WTC11 (cell line): ENCODE data around the gene GPC6. TPM values are rescaled to one million over a fixed set of nuclear protein-coding genes. Genes with fewer than 3 reads are reported as not detected.

Experiments used
- ATAC-seq: fragments of 200-7000 bp; cut with Tn5 transposase; 2 replicates; pipeline ENCODE4 v1.10.0; 2021; ENCODE audit warnings: mild to moderate bottlenecking, moderate library complexity
- CTCF ChIA-PET: fragments of 300-600 bp; sonication (Branson Sonifier 250); formaldehyde crosslinking; loops from one replicate; lab custom pipeline; 2021; ENCODE audit warnings: antibody characterized with exemption; lab: Charles Lee
- POLR2A ChIA-PET: fragments of 350-600 bp; sonication (Branson Sonifier 250); formaldehyde crosslinking; loops from one replicate; lab custom pipeline; 2021; ENCODE audit warnings: antibody characterized with exemption; lab: Charles Lee
- DNase-seq: peaks from one replicate; pipeline ENCODE4 v3.0.0; 2021; ENCODE audit warnings: low spot score
- H3K27ac Mint-ChIP-seq: 2 replicates; pipeline ENCODE4 v1.8.0; 2021; ENCODE audit warnings: mixed read lengths
- H3K27me3 Mint-ChIP-seq: 2 replicates; pipeline ENCODE4 v1.8.0; 2021; ENCODE audit warnings: low read depth, mild to moderate bottlenecking, moderate library complexity, mixed read lengths
- H3K36me3 Mint-ChIP-seq: 2 replicates; pipeline ENCODE4 v1.8.0; 2021; ENCODE audit warnings: mixed read lengths
- H3K4me1 Mint-ChIP-seq: 2 replicates; pipeline ENCODE4 v1.8.0; 2022; ENCODE audit warnings: mixed read lengths
- H3K4me3 Mint-ChIP-seq: 2 replicates; pipeline ENCODE4 v1.8.0; 2021; ENCODE audit warnings: mild to moderate bottlenecking, moderate library complexity, mixed read lengths
- H3K9me3 Mint-ChIP-seq: 2 replicates; pipeline ENCODE4 v1.8.0; 2021; ENCODE audit warnings: mixed read lengths
- ATF1 ChIP-seq: sonication (generic); formaldehyde crosslinking; IDR thresholded peaks from 2 replicates; pipeline ENCODE4 v1.8.1; 2023; ENCODE audit warnings: mild to moderate bottlenecking, moderate library complexity, missing genetic modification reagents
- CBFB ChIP-seq: sonication (generic); formaldehyde crosslinking; IDR thresholded peaks from 2 replicates; pipeline ENCODE4 v1.8.1; 2022; ENCODE audit warnings: mild to moderate bottlenecking, low read depth, missing genetic modification reagents
- CREM ChIP-seq: sonication (generic); formaldehyde crosslinking; IDR thresholded peaks from 2 replicates; pipeline ENCODE4 v1.8.1; 2022; ENCODE audit warnings: mild to moderate bottlenecking, missing genetic modification reagents, moderate library complexity
- ELF4 ChIP-seq: sonication (generic); formaldehyde crosslinking; IDR thresholded peaks from 2 replicates; pipeline ENCODE4 v1.8.1; 2022; ENCODE audit warnings: low read depth, mild to moderate bottlenecking, moderate library complexity, missing genetic modification reagents
- GRHL2 ChIP-seq: fragments of 250-450 bp; sonication (Bioruptor Pico); IDR thresholded peaks from 2 replicates; pipeline ENCODE4 v1.8.0; 2022; ENCODE audit warnings: mild to moderate bottlenecking, moderate library complexity; ENCODE audit not compliant: insufficient replicate concordance, severe bottlenecking
- NR1H2 ChIP-seq: sonication (generic); formaldehyde crosslinking; IDR thresholded peaks from 2 replicates; pipeline ENCODE4 v1.9.0; 2021; ENCODE audit warnings: mild to moderate bottlenecking, moderate library complexity, missing genetic modification reagents
- NR2C2 ChIP-seq: sonication (generic); formaldehyde crosslinking; IDR thresholded peaks from 2 replicates; pipeline ENCODE4 v1.8.0; 2022; ENCODE audit warnings: mild to moderate bottlenecking, missing genetic modification reagents
- PRRX2 ChIP-seq: fragments of 250-450 bp; sonication (Bioruptor Pico); IDR thresholded peaks from 2 replicates; pipeline ENCODE4 v1.8.0; 2021; ENCODE audit warnings: mild to moderate bottlenecking
- RELA ChIP-seq: sonication (generic); formaldehyde crosslinking; IDR thresholded peaks from 2 replicates; pipeline ENCODE4 v1.8.1; 2022; ENCODE audit warnings: missing genetic modification reagents, mild to moderate bottlenecking, borderline replicate concordance
- SMAD4 ChIP-seq: sonication (generic); formaldehyde crosslinking; IDR thresholded peaks from 2 replicates; pipeline ENCODE4 v1.8.0; 2022; ENCODE audit warnings: mild to moderate bottlenecking, missing genetic modification reagents
- TEAD1 ChIP-seq: sonication (generic); formaldehyde crosslinking; IDR thresholded peaks from 2 replicates; pipeline ENCODE4 v1.8.0; 2022; ENCODE audit warnings: mild to moderate bottlenecking, missing genetic modification reagents
- TEAD4 ChIP-seq: sonication (generic); formaldehyde crosslinking; IDR thresholded peaks from 2 replicates; pipeline ENCODE4 v1.8.0; 2022; ENCODE audit warnings: mild to moderate bottlenecking, missing genetic modification reagents
- ZBTB21 ChIP-seq: sonication (generic); formaldehyde crosslinking; IDR thresholded peaks from 2 replicates; pipeline ENCODE4 v1.8.1; 2023; ENCODE audit warnings: mild to moderate bottlenecking, missing genetic modification reagents, borderline replicate concordance
- ZNF232 ChIP-seq: sonication (generic); formaldehyde crosslinking; IDR thresholded peaks from 2 replicates; pipeline ENCODE4 v1.8.0; 2022; ENCODE audit warnings: mild to moderate bottlenecking, missing genetic modification reagents
- total RNA-seq: library from RNA; stranded (reverse); gene quantifications from 3 replicates; pipeline ENCODE4 v1.2.3, GENCODE V29; 2021
- TF ChIP-seq, protein P1 (sequence below): sonication (generic); formaldehyde crosslinking; IDR thresholded peaks from 2 replicates; pipeline ENCODE4 v1.8.1; 2023; ENCODE audit warnings: mild to moderate bottlenecking, missing genetic modification reagents, moderate library complexity
- TF ChIP-seq, protein P2 (sequence below): sonication (generic); formaldehyde crosslinking; IDR thresholded peaks from 2 replicates; pipeline ENCODE4 v1.8.1; 2022; ENCODE audit warnings: low read depth, missing genetic modification reagents, borderline replicate concordance
- TF ChIP-seq, protein P3 (sequence below): fragments of 250-450 bp; sonication (Bioruptor Pico); IDR thresholded peaks from 2 replicates; pipeline ENCODE4 v1.8.0; 2021; ENCODE audit warnings: mild to moderate bottlenecking
- TF ChIP-seq, protein P4 (sequence below): sonication (generic); formaldehyde crosslinking; IDR thresholded peaks from 2 replicates; pipeline ENCODE4 v1.8.1; 2023; ENCODE audit warnings: mild to moderate bottlenecking, missing genetic modification reagents, borderline replicate concordance
- TF ChIP-seq, protein P5 (sequence below): sonication (generic); formaldehyde crosslinking; IDR thresholded peaks from 2 replicates; pipeline ENCODE4 v1.8.1; 2022; ENCODE audit warnings: mild to moderate bottlenecking, missing genetic modification reagents, moderate library complexity, borderline replicate concordance
- TF ChIP-seq, protein P6 (sequence below): sonication (generic); formaldehyde crosslinking; IDR thresholded peaks from 2 replicates; pipeline ENCODE4 v1.8.0; 2022; ENCODE audit warnings: mild to moderate bottlenecking, missing genetic modification reagents
- TF ChIP-seq, protein P7 (sequence below): sonication (generic); formaldehyde crosslinking; IDR thresholded peaks from 2 replicates; pipeline ENCODE4 v1.8.1; 2022; ENCODE audit warnings: missing genetic modification reagents, borderline replicate concordance

Gene GPC6
- total RNA-seq, 1 experiment from 2014 or later, result 19.5 TPM

DNA sequence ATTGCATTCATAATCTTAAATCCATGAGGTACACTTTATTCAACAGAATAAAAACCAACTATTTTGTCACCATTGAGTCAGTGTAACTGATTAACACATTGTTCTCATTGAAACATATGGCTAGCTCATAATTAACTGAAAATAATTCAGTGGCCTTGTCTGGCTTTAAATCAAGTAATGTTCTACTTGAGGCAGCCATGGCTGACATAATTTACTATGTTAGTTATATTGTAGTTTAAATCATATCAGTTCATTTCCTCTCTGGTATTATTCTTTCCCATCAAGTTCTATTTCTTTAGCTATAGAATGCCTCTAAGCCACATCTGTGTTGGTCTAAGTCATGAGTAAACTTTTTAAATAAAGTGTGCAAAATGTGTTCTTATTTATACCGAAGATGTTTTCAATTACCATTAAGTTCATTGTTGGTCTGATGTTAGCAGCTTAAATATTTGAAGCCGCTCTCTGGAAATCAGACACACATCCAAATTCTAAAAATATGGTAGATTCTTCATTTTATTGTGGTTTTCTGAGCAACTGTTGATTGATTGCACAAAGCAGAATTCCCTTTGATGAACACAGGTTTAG is 393.7 kb downstream of the GPC6 start (continued):
- TF ChIP-seq, protein P1, sequence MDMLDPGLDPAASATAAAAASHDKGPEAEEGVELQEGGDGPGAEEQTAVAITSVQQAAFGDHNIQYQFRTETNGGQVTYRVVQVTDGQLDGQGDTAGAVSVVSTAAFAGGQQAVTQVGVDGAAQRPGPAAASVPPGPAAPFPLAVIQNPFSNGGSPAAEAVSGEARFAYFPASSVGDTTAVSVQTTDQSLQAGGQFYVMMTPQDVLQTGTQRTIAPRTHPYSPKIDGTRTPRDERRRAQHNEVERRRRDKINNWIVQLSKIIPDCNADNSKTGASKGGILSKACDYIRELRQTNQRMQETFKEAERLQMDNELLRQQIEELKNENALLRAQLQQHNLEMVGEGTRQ (CRISPR knock-in tag), result no peak
- TF ChIP-seq, all 79 proteins: peak for 0

DNA sequence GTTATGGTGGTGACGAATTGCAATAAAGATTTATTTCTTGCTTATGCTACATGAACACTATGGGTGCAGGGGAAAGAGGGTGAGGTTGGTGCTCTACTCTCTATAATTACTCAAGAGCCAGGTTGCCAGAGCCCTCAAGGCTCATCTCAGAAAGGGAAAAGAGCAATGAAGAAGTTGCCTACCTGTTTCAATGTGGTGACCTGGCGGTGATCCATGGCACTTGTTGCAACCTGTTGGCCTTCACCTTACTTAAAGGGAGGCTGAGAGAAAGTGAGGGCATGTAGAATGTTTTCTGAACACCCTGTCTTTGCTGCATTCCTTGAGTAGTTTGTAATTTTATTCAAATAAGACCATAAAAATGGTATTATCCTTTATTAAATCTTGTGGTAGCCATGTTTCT is 394.4 kb downstream of the GPC6 start:
- H3K27me3 Mint-ChIP-seq, result no peaks in the 10 kb centered on the region
- ATAC-seq (no peak), DNase-seq (no peak)
- H3K4me1 Mint-ChIP-seq, result peaks cover 24% of the 10 kb centered on the region
- no peaks in the 10 kb centered on the region for H3K9me3 Mint-ChIP-seq
- CTCF ChIA-PET, result no interaction called here
- TF ChIP-seq, protein P2, sequence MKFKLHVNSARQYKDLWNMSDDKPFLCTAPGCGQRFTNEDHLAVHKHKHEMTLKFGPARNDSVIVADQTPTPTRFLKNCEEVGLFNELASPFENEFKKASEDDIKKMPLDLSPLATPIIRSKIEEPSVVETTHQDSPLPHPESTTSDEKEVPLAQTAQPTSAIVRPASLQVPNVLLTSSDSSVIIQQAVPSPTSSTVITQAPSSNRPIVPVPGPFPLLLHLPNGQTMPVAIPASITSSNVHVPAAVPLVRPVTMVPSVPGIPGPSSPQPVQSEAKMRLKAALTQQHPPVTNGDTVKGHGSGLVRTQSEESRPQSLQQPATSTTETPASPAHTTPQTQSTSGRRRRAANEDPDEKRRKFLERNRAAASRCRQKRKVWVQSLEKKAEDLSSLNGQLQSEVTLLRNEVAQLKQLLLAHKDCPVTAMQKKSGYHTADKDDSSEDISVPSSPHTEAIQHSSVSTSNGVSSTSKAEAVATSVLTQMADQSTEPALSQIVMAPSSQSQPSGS, result no peak
- TF ChIP-seq, protein P3, sequence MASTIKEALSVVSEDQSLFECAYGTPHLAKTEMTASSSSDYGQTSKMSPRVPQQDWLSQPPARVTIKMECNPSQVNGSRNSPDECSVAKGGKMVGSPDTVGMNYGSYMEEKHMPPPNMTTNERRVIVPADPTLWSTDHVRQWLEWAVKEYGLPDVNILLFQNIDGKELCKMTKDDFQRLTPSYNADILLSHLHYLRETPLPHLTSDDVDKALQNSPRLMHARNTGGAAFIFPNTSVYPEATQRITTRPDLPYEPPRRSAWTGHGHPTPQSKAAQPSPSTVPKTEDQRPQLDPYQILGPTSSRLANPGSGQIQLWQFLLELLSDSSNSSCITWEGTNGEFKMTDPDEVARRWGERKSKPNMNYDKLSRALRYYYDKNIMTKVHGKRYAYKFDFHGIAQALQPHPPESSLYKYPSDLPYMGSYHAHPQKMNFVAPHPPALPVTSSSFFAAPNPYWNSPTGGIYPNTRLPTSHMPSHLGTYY, result no peak
- TF ChIP-seq GRHL2 (CRISPR knock-in tag), result no peak
- no peak for TF ChIP-seq ZNF232 (CRISPR knock-in tag)
- TF ChIP-seq ELF4 (CRISPR knock-in tag), result no peak
- TF ChIP-seq, protein P4, sequence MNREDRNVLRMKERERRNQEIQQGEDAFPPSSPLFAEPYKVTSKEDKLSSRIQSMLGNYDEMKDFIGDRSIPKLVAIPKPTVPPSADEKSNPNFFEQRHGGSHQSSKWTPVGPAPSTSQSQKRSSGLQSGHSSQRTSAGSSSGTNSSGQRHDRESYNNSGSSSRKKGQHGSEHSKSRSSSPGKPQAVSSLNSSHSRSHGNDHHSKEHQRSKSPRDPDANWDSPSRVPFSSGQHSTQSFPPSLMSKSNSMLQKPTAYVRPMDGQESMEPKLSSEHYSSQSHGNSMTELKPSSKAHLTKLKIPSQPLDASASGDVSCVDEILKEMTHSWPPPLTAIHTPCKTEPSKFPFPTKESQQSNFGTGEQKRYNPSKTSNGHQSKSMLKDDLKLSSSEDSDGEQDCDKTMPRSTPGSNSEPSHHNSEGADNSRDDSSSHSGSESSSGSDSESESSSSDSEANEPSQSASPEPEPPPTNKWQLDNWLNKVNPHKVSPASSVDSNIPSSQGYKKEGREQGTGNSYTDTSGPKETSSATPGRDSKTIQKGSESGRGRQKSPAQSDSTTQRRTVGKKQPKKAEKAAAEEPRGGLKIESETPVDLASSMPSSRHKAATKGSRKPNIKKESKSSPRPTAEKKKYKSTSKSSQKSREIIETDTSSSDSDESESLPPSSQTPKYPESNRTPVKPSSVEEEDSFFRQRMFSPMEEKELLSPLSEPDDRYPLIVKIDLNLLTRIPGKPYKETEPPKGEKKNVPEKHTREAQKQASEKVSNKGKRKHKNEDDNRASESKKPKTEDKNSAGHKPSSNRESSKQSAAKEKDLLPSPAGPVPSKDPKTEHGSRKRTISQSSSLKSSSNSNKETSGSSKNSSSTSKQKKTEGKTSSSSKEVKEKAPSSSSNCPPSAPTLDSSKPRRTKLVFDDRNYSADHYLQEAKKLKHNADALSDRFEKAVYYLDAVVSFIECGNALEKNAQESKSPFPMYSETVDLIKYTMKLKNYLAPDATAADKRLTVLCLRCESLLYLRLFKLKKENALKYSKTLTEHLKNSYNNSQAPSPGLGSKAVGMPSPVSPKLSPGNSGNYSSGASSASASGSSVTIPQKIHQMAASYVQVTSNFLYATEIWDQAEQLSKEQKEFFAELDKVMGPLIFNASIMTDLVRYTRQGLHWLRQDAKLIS (CRISPR knock-in tag), result no peak
- TF ChIP-seq SMAD4, result no peak
- TF ChIP-seq ATF1, result no peak
- no peak for TF ChIP-seq CREM (CRISPR knock-in tag)
- TF ChIP-seq, all 79 proteins: peak for 0
- Mint-ChIP-seq H3K36me3 (no peaks in the 10 kb centered on the region), H3K27ac (no peak overlapping the region), H3K4me3 (no peak overlapping the region)
- POLR2A ChIA-PET, result no interaction called here

DNA sequence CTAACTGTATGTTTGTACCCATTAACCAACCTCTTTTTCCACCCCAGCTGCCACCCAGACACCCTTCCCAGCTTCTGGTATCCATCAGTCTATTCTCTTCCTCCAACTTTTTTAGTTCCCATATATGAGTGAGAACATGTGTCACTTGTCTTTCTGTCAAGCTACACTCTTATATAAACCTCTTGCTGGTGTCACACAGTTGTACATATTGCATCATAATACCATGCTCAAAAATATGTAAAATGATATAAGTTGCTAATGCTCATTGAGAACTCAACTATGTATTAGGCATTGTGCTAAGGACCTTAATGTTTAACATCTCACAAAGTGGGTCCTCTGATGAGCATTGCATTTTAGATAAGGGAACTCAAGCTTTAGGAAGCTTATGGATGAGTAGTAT is 395.4 kb downstream of the GPC6 start:
- ChIA-PET POLR2A (no interaction called here), CTCF (no interaction called here)
- H3K27me3 Mint-ChIP-seq, result no peaks in the 10 kb centered on the region
- ATAC-seq (no peak), DNase-seq (no peak)
- H3K36me3 Mint-ChIP-seq, result peaks cover 2% of the 10 kb centered on the region; the same call in 1 of the 2 replicates
- peaks cover 23% of the 10 kb centered on the region for H3K4me1 Mint-ChIP-seq
- H3K9me3 Mint-ChIP-seq, result no peaks in the 10 kb centered on the region; the same call in 1 of the 2 replicates
- H3K4me3 Mint-ChIP-seq, result no peak overlapping the region
- H3K27ac Mint-ChIP-seq, result no peak overlapping the region
- TF ChIP-seq ZBTB21 (CRISPR knock-in tag) (no peak), SMAD4 (no peak), PRRX2 (CRISPR knock-in tag) (no peak), CBFB (CRISPR knock-in tag) (no peak), NR2C2 (CRISPR knock-in tag) (no peak), RELA (CRISPR knock-in tag) (no peak), TEAD4 (no peak), TEAD1 (CRISPR knock-in tag) (no peak), ELF4 (CRISPR knock-in tag) (no peak), NR1H2 (CRISPR knock-in tag) (no peak)
- TF ChIP-seq, protein P5, sequence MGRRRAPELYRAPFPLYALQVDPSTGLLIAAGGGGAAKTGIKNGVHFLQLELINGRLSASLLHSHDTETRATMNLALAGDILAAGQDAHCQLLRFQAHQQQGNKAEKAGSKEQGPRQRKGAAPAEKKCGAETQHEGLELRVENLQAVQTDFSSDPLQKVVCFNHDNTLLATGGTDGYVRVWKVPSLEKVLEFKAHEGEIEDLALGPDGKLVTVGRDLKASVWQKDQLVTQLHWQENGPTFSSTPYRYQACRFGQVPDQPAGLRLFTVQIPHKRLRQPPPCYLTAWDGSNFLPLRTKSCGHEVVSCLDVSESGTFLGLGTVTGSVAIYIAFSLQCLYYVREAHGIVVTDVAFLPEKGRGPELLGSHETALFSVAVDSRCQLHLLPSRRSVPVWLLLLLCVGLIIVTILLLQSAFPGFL, result no peak
- TF ChIP-seq, protein P6, sequence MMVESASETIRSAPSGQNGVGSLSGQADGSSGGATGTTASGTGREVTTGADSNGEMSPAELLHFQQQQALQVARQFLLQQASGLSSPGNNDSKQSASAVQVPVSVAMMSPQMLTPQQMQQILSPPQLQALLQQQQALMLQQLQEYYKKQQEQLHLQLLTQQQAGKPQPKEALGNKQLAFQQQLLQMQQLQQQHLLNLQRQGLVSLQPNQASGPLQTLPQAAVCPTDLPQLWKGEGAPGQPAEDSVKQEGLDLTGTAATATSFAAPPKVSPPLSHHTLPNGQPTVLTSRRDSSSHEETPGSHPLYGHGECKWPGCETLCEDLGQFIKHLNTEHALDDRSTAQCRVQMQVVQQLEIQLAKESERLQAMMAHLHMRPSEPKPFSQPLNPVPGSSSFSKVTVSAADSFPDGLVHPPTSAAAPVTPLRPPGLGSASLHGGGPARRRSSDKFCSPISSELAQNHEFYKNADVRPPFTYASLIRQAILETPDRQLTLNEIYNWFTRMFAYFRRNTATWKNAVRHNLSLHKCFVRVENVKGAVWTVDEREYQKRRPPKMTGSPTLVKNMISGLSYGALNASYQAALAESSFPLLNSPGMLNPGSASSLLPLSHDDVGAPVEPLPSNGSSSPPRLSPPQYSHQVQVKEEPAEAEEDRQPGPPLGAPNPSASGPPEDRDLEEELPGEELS (CRISPR knock-in tag), result no peak
- TF ChIP-seq, protein P7, sequence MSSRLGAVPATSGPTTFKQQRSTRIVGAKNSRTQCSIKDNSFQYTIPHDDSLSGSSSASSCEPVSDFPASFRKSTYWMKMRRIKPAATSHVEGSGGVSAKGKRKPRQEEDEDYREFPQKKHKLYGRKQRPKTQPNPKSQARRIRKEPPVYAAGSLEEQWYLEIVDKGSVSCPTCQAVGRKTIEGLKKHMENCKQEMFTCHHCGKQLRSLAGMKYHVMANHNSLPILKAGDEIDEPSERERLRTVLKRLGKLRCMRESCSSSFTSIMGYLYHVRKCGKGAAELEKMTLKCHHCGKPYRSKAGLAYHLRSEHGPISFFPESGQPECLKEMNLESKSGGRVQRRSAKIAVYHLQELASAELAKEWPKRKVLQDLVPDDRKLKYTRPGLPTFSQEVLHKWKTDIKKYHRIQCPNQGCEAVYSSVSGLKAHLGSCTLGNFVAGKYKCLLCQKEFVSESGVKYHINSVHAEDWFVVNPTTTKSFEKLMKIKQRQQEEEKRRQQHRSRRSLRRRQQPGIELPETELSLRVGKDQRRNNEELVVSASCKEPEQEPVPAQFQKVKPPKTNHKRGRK (CRISPR knock-in tag), result no peak
